Thymus (tissue), 11 donors: ENCODE results near the gene NDUFAF2. TPM values are rescaled to one million over a fixed set of nuclear protein-coding genes. Genes with fewer than 3 reads are reported as not detected.

Experiments used
- DNase-seq, 9 donors: peaks; one replicate each; pipeline ENCODE4 v3.0.0-alpha.2; 2013; ENCODE audit warnings: low spot score in 9 of 9, low read depth in 6 of 9, missing footprints in 1 of 9
- H3K27ac ChIP-seq, 2 donors: one replicate each; pipeline ENCODE4 v1.5.1; 2013; ENCODE audit warnings: control low read depth in 1 of 2, low read depth in 1 of 2, low read length in 1 of 2, mild to moderate bottlenecking in 1 of 2, moderate library complexity in 1 of 2
- H3K27me3 ChIP-seq, 2 donors: one replicate each; pipeline ENCODE4 v1.5.1; 2013; ENCODE audit warnings: low read length in 1 of 2; ENCODE audit not compliant: control insufficient read depth in 2 of 2, insufficient read depth in 1 of 2
- H3K36me3 ChIP-seq, 2 donors: one replicate each; pipeline ENCODE4 v1.5.1; 2013; ENCODE audit warnings: low read length in 1 of 2, mild to moderate bottlenecking in 1 of 2, moderate library complexity in 1 of 2; ENCODE audit not compliant: control insufficient read depth in 2 of 2, insufficient read depth in 2 of 2
- H3K4me1 ChIP-seq, 2 donors: one replicate each; pipeline ENCODE4 v1.5.1; 2013; ENCODE audit warnings: low read length in 2 of 2; ENCODE audit not compliant: control insufficient read depth in 2 of 2, insufficient read depth in 2 of 2
- H3K4me3 ChIP-seq, 2 donors: one replicate each; pipeline ENCODE4 v1.5.1; 2013; ENCODE audit warnings: low read length in 2 of 2, control low read depth in 1 of 2, mild to moderate bottlenecking in 1 of 2
- H3K9me3 ChIP-seq, 2 donors: one replicate each; pipeline ENCODE4 v1.5.1; 2013; ENCODE audit warnings: low read length in 1 of 2, mild to moderate bottlenecking in 1 of 2; ENCODE audit not compliant: control insufficient read depth in 2 of 2, insufficient read depth in 1 of 2
- WGBS: extraction: QIAGEN DNeasy Blood & Tissue Kit; methylation state at CpG from one replicate; pipeline ENCODE4 v1.1.7; 2013; 5-methylcytosine and 5-hydroxymethylcytosine counted together
- polyA plus RNA-seq: library from polyadenylated mRNA; stranded (reverse); fragments of 200-250 nt; gene quantifications from one replicate; pipeline ENCODE4 v1.2.3, GENCODE V29; 2013
- total RNA-seq: library from RNA; stranded (reverse); fragments of 120-200 nt; gene quantifications from one replicate; pipeline ENCODE4 v1.2.4, GENCODE V29; 2013
- donor health status: healthy.

NDUFAF2 gene
- total and polyA plus RNA-seq, 2 donors, result 24.4 to 44.9 TPM

DNA sequence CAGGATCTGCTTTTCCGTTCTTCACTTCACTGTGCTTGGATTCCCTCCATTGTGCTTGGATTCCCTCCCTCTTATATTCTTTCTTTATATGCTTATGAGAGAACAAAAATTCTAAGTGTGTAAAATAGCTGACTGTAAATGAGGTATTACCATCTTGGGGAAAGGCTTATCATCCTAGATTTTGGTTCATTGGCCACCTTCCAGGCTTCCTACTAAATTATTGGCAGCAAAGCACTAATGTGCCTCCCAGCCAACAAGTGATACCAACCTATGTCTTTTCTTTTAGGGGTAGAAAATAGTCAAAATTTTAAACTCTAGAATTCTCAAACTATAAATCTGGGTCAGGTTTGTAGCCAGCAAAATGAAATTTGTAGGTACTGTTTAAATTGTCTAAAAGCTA is 52.7 kb downstream of the NDUFAF2 start:
- Histone ChIP-seq H3K27ac (no peak overlapping the region), H3K27me3 (no peaks in the 10 kb centered on the region), H3K36me3 (no peaks in the 10 kb centered on the region), H3K4me3 (no peak overlapping the region), H3K4me1 (no peaks in the 10 kb centered on the region), H3K9me3 (peaks cover 5 to 17% of the 10 kb centered on the region in 2 donors)
- 96% methylated on average over 1 of the region's 1 CpG for WGBS
- no peak for DNase-seq

DNA sequence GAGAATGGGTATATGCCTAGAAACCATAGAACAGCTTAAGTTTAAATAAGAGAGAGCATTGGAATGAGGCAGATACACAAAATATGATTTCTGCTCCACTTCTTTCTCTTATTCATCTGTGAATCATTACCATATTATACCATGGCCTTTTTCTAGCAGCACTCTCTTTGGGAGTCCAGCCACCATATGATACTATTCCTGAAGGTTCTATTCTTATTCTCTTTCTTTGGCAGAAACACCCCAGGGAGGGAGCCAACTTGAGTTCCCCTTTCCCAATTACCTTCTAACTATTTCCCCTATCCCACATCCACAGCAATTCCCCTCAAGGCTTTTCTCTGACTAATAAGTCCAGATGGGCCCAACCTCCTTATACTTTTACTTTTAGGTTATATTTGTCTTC is 55.9 kb downstream of the NDUFAF2 start:
- DNase-seq, result no peak
- no peak overlapping the region for H3K27ac ChIP-seq
- no peaks in the 10 kb centered on the region for H3K9me3 ChIP-seq
- H3K27me3 ChIP-seq, result no peaks in the 10 kb centered on the region
- H3K4me1 ChIP-seq, result no peaks in the 10 kb centered on the region
- H3K4me3 ChIP-seq, result no peak overlapping the region
- H3K36me3 ChIP-seq, result no peaks in the 10 kb centered on the region

DNA sequence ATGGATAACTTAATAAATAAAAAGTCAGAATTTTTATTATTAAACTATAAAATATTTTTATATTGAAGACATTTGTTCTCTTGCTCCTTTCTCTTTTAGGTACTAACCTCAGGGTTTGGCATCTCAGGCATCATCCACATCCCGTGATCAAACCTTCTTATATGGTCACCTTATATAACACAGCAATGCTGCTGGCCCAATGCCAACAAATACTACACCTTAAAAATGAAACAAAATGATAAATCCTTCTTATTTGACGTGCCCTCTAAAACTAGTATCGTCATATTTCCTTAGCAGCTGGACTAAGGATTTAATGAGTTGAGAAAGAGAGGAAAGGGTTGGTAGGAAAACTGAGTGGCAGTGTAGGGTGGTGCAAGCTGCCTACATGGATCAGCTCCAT is 56.6 kb downstream of the NDUFAF2 start:
- 95% methylated on average over 3 of the region's 3 CpGs for WGBS

DNA sequence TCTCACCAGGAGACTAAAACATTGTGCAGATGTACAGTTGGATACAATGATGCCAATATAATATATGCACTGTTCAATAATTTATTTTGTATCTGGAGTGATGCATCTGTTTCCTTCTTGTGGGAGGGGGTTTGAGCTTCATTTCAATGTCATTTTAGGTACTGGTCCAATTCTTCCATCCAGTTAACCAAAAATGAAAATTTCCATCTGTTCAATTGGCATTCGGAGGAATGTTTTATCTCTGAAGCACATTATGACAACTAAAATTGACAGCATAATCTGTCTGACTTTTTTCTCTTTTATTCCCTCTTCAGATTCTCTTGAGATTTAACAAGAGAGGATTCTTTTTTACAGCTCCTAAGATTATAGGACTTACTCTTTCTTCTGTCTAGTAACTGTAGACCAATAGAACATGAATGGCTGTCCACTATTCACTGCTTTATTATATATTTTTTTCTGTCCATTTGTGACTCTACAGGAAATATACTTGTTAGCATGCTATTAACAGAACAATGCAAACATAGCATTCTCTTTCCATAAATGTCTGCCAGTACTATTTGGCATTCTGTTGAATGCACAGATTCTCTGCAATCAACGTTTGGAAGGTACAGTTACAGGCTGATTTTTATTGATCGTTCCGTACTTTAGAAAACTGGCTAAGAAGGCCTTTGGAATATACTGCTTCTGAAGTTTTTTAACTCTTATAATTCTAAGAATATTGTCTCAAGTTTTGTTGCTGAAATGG is 57.8 kb downstream of the NDUFAF2 start:
- WGBS, result 71% methylated on average over 4 of the region's 4 CpGs
- Histone ChIP-seq H3K27ac (no peak overlapping the region), H3K36me3 (no peaks in the 10 kb centered on the region), H3K4me1 (no peaks in the 10 kb centered on the region), H3K9me3 (no peaks in the 10 kb centered on the region), H3K4me3 (no peak overlapping the region), H3K27me3 (no peaks in the 10 kb centered on the region)
- no peak for DNase-seq

More for the DNA sequence above, 56.6 kb downstream of the NDUFAF2 start:
- Histone ChIP-seq H3K9me3 (no peaks in the 10 kb centered on the region), H3K4me1 (no peaks in the 10 kb centered on the region), H3K27ac (no peak overlapping the region), H3K36me3 (no peaks in the 10 kb centered on the region), H3K27me3 (no peaks in the 10 kb centered on the region), H3K4me3 (no peak overlapping the region)
- DNase-seq, result no peak

DNA sequence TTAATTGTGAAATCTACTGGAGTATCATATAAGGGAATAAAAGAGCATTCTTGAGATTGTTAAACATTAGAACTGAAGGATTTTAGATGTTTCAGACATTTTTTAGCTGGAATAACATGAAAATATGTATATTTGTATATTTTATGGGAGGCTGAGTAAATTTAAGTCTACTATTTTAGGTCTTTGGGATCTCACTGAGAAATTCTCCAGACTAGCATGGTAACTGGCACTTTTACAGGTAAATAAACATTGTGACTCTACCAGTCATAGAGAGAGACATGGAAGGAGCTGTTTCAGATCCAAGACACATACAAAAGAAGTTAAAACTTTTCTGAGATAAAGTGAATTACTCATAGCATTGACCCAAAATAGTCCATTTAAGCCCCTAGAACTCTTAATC is 59.4 kb downstream of the NDUFAF2 start:
- no peak overlapping the region for H3K4me3 ChIP-seq
- H3K36me3 ChIP-seq, result no peaks in the 10 kb centered on the region
- DNase-seq, result no peak
- H3K27me3 ChIP-seq, result no peaks in the 10 kb centered on the region
- H3K27ac ChIP-seq, result no peak overlapping the region
- no peaks in the 10 kb centered on the region for H3K4me1 ChIP-seq
- no peaks in the 10 kb centered on the region for H3K9me3 ChIP-seq

DNA sequence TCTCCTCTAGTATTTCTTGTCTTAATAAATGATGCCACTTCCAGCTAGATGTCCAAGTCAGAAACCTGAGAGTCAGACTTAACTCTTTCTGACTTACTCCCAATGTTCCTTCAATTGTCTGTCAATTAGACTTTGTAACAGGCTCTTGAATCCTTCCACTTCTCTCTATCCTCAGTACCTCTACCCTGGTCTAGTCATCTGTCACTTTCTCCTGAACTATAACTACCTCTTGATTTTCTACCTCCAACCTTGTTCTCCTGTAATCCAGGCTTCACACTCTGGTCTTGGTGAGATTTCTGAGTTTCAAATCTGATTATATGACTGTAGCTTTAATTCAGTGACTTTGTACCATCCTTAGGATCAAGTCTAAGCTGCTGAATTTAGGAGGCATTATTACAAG is 64.9 kb downstream of the NDUFAF2 start:
- no peak for DNase-seq

DNA sequence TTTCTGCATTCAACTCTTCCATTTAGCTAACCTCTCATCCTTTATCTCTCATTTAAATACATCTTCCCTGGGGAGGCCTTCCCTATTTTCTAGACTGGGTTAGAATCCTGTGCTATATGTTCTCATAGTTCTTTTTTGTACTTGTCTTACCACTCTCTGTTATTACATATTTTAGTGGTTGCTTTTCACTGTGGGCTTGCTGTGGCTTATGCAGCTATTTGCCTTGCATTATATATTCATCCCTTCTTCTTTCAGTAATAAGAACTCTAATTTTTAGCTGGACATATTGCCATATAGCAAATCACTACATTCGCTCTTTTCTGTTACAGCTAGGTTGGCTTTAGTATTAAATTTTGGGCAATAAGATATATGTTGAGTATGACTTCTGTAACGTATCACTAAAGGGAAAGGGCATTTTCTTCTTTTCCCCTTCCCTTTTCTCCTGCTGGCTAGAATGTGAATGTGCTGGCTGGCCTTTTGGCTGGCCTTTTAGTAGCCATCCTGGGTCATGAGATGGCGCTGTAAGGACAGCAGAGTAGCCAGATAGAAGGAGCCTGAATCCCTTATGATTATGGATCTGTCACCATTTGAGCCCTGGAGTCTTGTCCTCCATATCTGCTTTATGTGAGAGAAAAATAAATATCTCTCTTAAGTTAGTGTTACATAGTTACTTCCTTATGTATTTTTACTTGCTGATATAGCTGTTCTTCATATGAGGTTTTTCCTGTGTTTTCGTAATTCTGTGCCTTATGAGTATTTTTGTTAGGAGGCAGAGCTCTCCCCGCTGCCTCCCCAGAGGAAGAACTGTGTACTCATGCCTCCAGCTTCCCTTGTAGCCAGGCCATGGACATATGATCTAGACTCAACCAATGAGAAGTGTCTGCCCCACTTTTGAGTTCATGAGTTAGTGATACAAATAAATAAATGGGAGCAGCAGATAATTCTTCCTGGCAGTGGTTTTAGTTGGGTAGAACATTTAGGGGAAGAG is 65.8 kb downstream of the NDUFAF2 start:
- H3K27ac ChIP-seq, result no peak overlapping the region
- H3K27me3 ChIP-seq, result no peaks in the 10 kb centered on the region
- DNase-seq, result no peak
- H3K9me3 ChIP-seq, result no peaks in the 10 kb centered on the region
- H3K4me3 ChIP-seq, result no peak overlapping the region
- no peaks in the 10 kb centered on the region for H3K36me3 ChIP-seq
- no peaks in the 10 kb centered on the region for H3K4me1 ChIP-seq
- WGBS, result 77% methylated on average over 5 of the region's 5 CpGs

More for the DNA sequence above, 64.9 kb downstream of the NDUFAF2 start:
- no peaks in the 10 kb centered on the region for H3K27me3 ChIP-seq
- H3K4me3 ChIP-seq, result no peak overlapping the region
- no peaks in the 10 kb centered on the region for H3K36me3 ChIP-seq
- H3K9me3 ChIP-seq, result no peaks in the 10 kb centered on the region
- H3K4me1 ChIP-seq, result no peaks in the 10 kb centered on the region
- no peak overlapping the region for H3K27ac ChIP-seq

DNA sequence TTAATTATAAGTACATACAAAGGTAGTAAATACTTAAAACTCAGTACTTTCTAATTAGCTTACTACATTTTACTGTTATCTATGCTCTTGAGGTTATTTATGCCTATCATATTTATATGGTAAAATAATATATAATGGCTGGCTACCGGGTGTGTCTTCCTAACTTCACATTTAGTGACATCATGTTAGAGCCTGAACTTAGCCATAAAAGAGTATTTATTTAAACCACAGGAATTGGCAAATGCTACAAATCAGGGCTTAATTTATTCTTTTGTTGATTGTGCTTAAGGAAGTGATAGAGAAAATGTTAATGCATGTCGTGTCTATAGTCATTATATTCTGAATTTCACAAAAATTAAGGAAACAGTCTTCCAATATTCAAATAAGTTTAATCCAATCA is 73.1 kb downstream of the NDUFAF2 start:
- 96% methylated on average over 2 of the region's 2 CpGs for WGBS
- H3K27ac ChIP-seq, result no peak overlapping the region
- H3K4me1 ChIP-seq, result no peaks in the 10 kb centered on the region
- DNase-seq, result no peak
- H3K36me3 ChIP-seq, result no peaks in the 10 kb centered on the region
- no peak overlapping the region for H3K4me3 ChIP-seq
- no peaks in the 10 kb centered on the region for H3K27me3 ChIP-seq
- no peaks in the 10 kb centered on the region for H3K9me3 ChIP-seq

DNA sequence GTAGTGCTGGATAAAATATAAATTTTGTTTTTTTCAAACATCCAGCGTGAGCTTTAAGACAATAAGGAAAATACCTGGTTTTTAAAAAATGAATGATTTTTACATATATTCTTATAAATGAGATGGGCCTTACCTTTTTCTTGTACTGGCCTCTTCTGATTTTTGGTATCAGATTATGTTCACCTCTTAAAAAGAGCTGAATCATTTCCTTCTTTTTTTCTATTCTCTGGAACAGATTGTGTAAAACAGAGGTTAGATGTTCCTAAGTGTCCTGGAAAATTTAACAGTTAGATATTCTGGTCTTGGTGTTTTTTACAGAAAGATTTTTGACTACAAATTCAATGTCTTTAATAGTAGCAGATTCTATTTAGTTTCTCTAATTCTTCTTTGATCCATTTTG is 74.6 kb downstream of the NDUFAF2 start:
- no peak for DNase-seq
- 99% methylated on average over 1 of the region's 1 CpG for WGBS

More for the DNA sequence above, 74.6 kb downstream of the NDUFAF2 start:
- Histone ChIP-seq H3K9me3 (no peaks in the 10 kb centered on the region), H3K27me3 (no peaks in the 10 kb centered on the region), H3K4me3 (no peak overlapping the region), H3K27ac (no peak overlapping the region), H3K36me3 (no peaks in the 10 kb centered on the region), H3K4me1 (no peaks in the 10 kb centered on the region)
